HCT116 (cell line): Measurements from ENCODE around the gene CDHR5.

Experiments
- CEBPB ChIP-seq: IDR thresholded peaks from 2 replicates; pipeline ENCODE4 v1.6.1; 2012; ENCODE audit warnings: low read depth
- EGR1 ChIP-seq: IDR thresholded peaks from 2 replicates; pipeline ENCODE4 v1.6.1; 2012; ENCODE audit warnings: low read depth
- POLR2AphosphoS5 ChIP-seq: IDR thresholded peaks from 2 replicates; pipeline ENCODE4 v1.6.1; 2011; ENCODE audit warnings: mild to moderate bottlenecking, low read depth, low read length, moderate library complexity
- RAD21 ChIP-seq: IDR thresholded peaks from 2 replicates; pipeline ENCODE4 v1.6.1; 2012; ENCODE audit warnings: low read depth, mild to moderate bottlenecking
- SIN3A ChIP-seq: IDR thresholded peaks from 2 replicates; pipeline ENCODE4 v1.6.1; 2012; ENCODE audit warnings: low read depth
- TF ChIP-seq, protein P1 (sequence below), 3 experiments: fragments of 200-600 bp in 1 of 3; sonication (generic) in 1 of 3; IDR thresholded peaks in 2 of 3; conservative IDR thresholded peaks in 1 of 3; 2 replicates each; pipeline ENCODE4 v1.5.1; 2012 to 2017; ENCODE audit warnings: low read depth in 2 of 3, low read length in 2 of 3, antibody characterized with exemption in 1 of 3, borderline replicate concordance in 1 of 3, control low read depth in 1 of 3, mild to moderate bottlenecking in 1 of 3, mixed read lengths in 1 of 3, mixed run types in 1 of 3, moderate library complexity in 1 of 3; ENCODE audit not compliant: insufficient read depth in 1 of 3
- TF ChIP-seq, protein P2 (sequence below): IDR thresholded peaks from 2 replicates; pipeline ENCODE4 v1.6.1; 2012; ENCODE audit warnings: low read depth

DNA sequence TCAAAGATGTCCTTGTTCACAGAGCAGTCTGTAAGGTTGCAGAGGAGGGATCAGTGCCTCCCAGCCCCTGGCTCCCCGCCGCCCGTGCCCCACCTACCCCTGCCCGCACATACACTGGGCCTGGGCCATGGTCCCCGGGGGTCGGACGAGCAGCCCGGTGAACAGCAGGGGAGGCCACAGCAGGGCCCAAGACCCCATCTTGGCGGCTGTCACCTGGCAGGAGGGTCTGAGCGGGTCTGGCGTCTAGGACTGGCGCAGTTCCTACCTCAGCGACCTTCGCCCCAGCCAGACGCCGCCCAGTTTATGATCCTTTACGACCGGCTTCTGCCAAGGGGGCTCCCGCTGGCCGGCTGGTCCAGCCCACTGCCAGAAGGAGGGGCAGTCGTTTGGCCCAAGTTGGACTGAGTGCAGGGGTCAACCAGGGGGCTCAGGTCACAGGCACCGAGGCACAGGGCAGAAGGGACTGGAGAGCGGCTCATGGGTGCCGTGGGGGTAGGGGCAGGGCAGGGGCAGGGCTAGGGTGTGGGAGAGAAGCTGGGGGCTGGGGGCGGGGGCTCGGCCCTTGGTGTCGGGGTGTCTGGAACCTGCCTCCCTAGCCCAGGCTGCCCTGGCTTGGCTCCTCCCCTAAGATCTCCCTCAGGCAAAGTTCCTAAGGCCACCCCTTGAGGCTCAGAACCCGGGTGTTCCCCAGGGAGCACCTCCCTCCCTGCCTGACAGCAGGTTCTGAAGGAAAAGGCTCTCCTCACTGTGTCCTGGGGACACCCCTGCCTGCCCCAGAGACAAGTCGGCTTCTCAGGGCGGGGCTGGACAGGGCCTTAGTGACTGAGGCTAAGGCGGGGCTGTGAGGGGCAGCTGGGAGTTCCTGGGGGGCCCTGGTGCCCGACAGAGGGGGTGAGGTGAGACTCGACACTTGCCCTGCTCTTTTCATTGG, at the start of gene CDHR5:
- TF ChIP-seq, protein P1, sequence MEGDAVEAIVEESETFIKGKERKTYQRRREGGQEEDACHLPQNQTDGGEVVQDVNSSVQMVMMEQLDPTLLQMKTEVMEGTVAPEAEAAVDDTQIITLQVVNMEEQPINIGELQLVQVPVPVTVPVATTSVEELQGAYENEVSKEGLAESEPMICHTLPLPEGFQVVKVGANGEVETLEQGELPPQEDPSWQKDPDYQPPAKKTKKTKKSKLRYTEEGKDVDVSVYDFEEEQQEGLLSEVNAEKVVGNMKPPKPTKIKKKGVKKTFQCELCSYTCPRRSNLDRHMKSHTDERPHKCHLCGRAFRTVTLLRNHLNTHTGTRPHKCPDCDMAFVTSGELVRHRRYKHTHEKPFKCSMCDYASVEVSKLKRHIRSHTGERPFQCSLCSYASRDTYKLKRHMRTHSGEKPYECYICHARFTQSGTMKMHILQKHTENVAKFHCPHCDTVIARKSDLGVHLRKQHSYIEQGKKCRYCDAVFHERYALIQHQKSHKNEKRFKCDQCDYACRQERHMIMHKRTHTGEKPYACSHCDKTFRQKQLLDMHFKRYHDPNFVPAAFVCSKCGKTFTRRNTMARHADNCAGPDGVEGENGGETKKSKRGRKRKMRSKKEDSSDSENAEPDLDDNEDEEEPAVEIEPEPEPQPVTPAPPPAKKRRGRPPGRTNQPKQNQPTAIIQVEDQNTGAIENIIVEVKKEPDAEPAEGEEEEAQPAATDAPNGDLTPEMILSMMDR (IDR thresholded peaks at IDR 0.05 in 2 of 3, conservative IDR thresholded peaks at IDR 0.05 in 1 of 3; ENCODE audit: borderline replicate concordance in 1 of 3, insufficient read depth in 1 of 3, low read depth in 2 of 3, low read length in 2 of 3) = no peak
- TF ChIP-seq POLR2AphosphoS5 (no peak), EGR1 (no peak), RAD21 (no peak), CEBPB (no peak), SIN3A (no peak)
- TF ChIP-seq, protein P2, sequence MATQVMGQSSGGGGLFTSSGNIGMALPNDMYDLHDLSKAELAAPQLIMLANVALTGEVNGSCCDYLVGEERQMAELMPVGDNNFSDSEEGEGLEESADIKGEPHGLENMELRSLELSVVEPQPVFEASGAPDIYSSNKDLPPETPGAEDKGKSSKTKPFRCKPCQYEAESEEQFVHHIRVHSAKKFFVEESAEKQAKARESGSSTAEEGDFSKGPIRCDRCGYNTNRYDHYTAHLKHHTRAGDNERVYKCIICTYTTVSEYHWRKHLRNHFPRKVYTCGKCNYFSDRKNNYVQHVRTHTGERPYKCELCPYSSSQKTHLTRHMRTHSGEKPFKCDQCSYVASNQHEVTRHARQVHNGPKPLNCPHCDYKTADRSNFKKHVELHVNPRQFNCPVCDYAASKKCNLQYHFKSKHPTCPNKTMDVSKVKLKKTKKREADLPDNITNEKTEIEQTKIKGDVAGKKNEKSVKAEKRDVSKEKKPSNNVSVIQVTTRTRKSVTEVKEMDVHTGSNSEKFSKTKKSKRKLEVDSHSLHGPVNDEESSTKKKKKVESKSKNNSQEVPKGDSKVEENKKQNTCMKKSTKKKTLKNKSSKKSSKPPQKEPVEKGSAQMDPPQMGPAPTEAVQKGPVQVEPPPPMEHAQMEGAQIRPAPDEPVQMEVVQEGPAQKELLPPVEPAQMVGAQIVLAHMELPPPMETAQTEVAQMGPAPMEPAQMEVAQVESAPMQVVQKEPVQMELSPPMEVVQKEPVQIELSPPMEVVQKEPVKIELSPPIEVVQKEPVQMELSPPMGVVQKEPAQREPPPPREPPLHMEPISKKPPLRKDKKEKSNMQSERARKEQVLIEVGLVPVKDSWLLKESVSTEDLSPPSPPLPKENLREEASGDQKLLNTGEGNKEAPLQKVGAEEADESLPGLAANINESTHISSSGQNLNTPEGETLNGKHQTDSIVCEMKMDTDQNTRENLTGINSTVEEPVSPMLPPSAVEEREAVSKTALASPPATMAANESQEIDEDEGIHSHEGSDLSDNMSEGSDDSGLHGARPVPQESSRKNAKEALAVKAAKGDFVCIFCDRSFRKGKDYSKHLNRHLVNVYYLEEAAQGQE = no peak
